Peyer's patch (tissue), 4 donors: ENCODE measurements around the gene PJA1. TPM values are rescaled to one million over a fixed set of nuclear protein-coding genes. Genes with fewer than 3 reads are reported as not detected.

Experiments used
- DNase-seq, 3 donors: peaks; one replicate each; pipeline ENCODE4 v3.0.0-alpha.2; 2017 to 2019
- H3K27ac ChIP-seq, 4 donors: fragments of 200-600 bp; sonication (generic); one replicate each; pipeline ENCODE4 v1.5.1; 2016 to 2019
- H3K27me3 ChIP-seq, 2 donors: fragments of 200-600 bp; sonication (generic); one replicate each; pipeline ENCODE4 v1.5.1; 2019
- H3K36me3 ChIP-seq, 3 donors: fragments of 200-600 bp; sonication (generic); one replicate each; pipeline ENCODE4 v1.5.1; 2016 to 2019
- H3K4me1 ChIP-seq, 4 donors: fragments of 200-600 bp; sonication (generic); one replicate each; pipeline ENCODE4 v1.5.1; 2016 to 2019
- H3K4me3 ChIP-seq, 4 donors: fragments of 200-600 bp; sonication (generic); 1 replicate in 3 of 4; 2 replicates in 1 of 4; pipeline ENCODE4 v1.5.1; 2016 to 2019; ENCODE audit warnings: mild to moderate bottlenecking in 1 of 4
- H3K9me3 ChIP-seq, 4 donors: fragments of 200-600 bp; sonication (generic); one replicate each; pipeline ENCODE4 v1.5.1; 2016 to 2019; ENCODE audit warnings: mild to moderate bottlenecking in 1 of 4
- POLR2A ChIP-seq, 2 donors: fragments of 450-650 bp; IDR thresholded peaks; one replicate each; pipeline ENCODE4 v1.5.1; 2017; ENCODE audit warnings: antibody characterized with exemption in 2 of 2, mild to moderate bottlenecking in 2 of 2, moderate library complexity in 2 of 2
- total RNA-seq, 4 donors: library from RNA; depleted of rRNA; stranded (reverse); fragments of >200 nt; gene quantifications; one replicate each; pipeline ENCODE4 v1.1.0, GENCODE V29; 2016
- TF ChIP-seq, protein P1 (sequence below), 6 experiments: fragments of 450-650 bp in 4 of 6; fragments of 200-600 bp in 2 of 6; sonication (generic) in 1 of 6; IDR thresholded peaks; one replicate each; pipeline ENCODE4 v1.5.1; 2017 to 2019; ENCODE audit warnings: antibody characterized with exemption in 6 of 6, mild to moderate bottlenecking in 3 of 6, moderate library complexity in 1 of 6

Gene PJA1
- total RNA-seq, 4 donors from 2014 or later, result 4.2 to 50.3 (median 6.1) TPM

GRCh38 chrX:69121321-69122000, 43.8 kb downstream of the PJA1 start:
- Histone ChIP-seq H3K4me3 (no peak overlapping the region), H3K4me1 (no peaks in the 10 kb centered on the region), H3K36me3 (no peaks in the 10 kb centered on the region), H3K27ac (no peak overlapping the region), H3K27me3 (no peaks in the 10 kb centered on the region), H3K9me3 (no peaks in the 10 kb centered on the region)
- TF ChIP-seq, protein P1, sequence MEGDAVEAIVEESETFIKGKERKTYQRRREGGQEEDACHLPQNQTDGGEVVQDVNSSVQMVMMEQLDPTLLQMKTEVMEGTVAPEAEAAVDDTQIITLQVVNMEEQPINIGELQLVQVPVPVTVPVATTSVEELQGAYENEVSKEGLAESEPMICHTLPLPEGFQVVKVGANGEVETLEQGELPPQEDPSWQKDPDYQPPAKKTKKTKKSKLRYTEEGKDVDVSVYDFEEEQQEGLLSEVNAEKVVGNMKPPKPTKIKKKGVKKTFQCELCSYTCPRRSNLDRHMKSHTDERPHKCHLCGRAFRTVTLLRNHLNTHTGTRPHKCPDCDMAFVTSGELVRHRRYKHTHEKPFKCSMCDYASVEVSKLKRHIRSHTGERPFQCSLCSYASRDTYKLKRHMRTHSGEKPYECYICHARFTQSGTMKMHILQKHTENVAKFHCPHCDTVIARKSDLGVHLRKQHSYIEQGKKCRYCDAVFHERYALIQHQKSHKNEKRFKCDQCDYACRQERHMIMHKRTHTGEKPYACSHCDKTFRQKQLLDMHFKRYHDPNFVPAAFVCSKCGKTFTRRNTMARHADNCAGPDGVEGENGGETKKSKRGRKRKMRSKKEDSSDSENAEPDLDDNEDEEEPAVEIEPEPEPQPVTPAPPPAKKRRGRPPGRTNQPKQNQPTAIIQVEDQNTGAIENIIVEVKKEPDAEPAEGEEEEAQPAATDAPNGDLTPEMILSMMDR (IDR thresholded peaks at IDR 0.05), result no peak
- no peak for TF ChIP-seq POLR2A (IDR thresholded peaks at IDR 0.05)
- DNase-seq, result no peak

DNA sequence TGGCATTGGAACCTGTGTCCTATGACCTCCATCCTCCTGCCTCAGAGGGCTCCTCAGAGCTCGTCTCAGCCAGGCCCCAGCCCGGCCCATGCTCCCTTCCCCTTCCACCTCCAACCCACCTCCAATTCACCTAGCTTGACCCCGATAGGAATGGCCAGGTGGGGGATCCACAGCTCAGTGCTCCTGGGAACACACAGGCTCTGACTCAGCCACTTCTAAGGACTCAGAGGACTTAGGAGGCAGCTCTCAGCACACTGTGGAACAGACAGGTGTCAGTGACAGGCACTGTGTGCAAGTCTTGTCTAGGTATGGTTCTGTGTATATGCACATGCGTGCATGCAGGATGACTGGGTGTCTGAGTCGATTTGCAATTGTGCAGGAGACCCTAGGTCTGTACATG, 44.8 kb downstream of the PJA1 start:
- Histone ChIP-seq H3K9me3 (no peaks in the 10 kb centered on the region), H3K4me1 (no peaks in the 10 kb centered on the region), H3K27ac (no peak overlapping the region), H3K27me3 (no peaks in the 10 kb centered on the region), H3K4me3 (no peak overlapping the region), H3K36me3 (no peaks in the 10 kb centered on the region)
- no peak for DNase-seq
- TF ChIP-seq POLR2A (IDR thresholded peaks at IDR 0.05), result no peak
- TF ChIP-seq, protein P1 (IDR thresholded peaks at IDR 0.05), result no peak

GRCh38 chrX:69119122-69119521, 46.1 kb downstream of the PJA1 start:
- no peak for DNase-seq
- Histone ChIP-seq H3K27me3 (no peaks in the 10 kb centered on the region), H3K4me3 (no peak overlapping the region), H3K9me3 (no peaks in the 10 kb centered on the region), H3K4me1 (no peaks in the 10 kb centered on the region), H3K27ac (no peak overlapping the region), H3K36me3 (no peaks in the 10 kb centered on the region)
- no peak for TF ChIP-seq POLR2A (IDR thresholded peaks at IDR 0.05)
- TF ChIP-seq, protein P1 (IDR thresholded peaks at IDR 0.05), result no peak

- no peak for DNase-seq
- Histone ChIP-seq H3K4me1 (no peaks in the 10 kb centered on the region), H3K27me3 (no peaks in the 10 kb centered on the region)
These were observed 47.3 kb downstream of the PJA1 start for GRCh38 chrX:69117876-69118526.

DNA sequence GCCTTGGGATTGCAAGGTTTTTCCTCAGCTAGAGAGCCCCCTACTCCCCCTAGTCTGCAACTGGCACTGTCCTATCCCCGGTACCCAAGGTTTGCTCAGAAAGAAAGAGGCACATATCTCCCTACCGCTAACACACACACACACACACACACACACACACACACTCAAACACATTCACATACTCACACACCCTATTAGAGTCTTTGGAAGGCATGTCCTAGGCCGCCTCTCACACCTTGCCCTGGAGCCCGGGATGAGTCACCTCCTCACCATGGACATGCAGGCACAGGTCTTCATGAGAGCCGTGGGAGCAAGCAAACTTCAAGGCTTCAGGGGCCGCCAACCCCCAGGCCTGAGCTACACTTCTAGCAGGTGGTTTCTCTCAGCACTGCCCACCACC, 49.2 kb downstream of the PJA1 start:
- Histone ChIP-seq H3K4me3 (no peak overlapping the region), H3K4me1 (no peaks in the 10 kb centered on the region), H3K27ac (no peak overlapping the region), H3K27me3 (no peaks in the 10 kb centered on the region), H3K36me3 (no peaks in the 10 kb centered on the region), H3K9me3 (no peaks in the 10 kb centered on the region)
- no peak for TF ChIP-seq POLR2A (IDR thresholded peaks at IDR 0.05)
- no peak for DNase-seq

More at GRCh38 chrX:69117876-69118526, 47.3 kb downstream of the PJA1 start:
- no peak for TF ChIP-seq POLR2A (IDR thresholded peaks at IDR 0.05)
- Histone ChIP-seq H3K4me3 (no peak overlapping the region), H3K9me3 (no peaks in the 10 kb centered on the region), H3K27ac (no peak overlapping the region), H3K36me3 (no peaks in the 10 kb centered on the region)

DNA sequence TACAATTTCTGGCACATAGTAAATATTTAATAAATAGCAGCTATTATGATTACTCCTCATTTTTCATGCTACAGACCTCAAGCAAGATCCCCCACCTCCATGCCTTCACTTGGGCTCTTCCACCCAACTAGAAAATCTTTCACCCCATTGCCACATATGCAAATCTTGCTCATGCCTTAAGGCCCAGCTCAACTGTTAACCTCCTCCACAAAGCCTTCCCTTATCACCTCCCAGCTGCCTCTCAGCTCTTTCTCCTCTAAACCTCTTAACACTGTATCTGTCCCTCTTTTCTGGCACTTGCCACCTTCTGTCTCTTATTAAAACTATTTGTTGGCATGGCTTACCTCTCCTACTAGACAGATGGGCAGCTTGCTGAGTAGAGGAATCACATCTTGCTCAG, 51.5 kb downstream of the PJA1 start:
- TF ChIP-seq POLR2A (IDR thresholded peaks at IDR 0.05), result no peak
- TF ChIP-seq, protein P1 (IDR thresholded peaks at IDR 0.05), result no peak
- no peaks in the 10 kb centered on the region for H3K4me1 ChIP-seq
- H3K27ac ChIP-seq, result no peak overlapping the region
- H3K9me3 ChIP-seq, result no peaks in the 10 kb centered on the region
- DNase-seq, result no peak
- H3K27me3 ChIP-seq, result no peaks in the 10 kb centered on the region
- no peaks in the 10 kb centered on the region for H3K36me3 ChIP-seq
- no peak overlapping the region for H3K4me3 ChIP-seq
